HG03066 (cell line): ENCODE data around the gene LHX4.

Source experiments
- ATAC-seq: cut with Tn5 transposase; IDR thresholded peaks from one replicate; pipeline ENCODE4 v1.9.1; 2021; ENCODE audit warnings: low read depth; ENCODE audit not compliant: unreplicated experiment

LHX4 gene

DNA sequence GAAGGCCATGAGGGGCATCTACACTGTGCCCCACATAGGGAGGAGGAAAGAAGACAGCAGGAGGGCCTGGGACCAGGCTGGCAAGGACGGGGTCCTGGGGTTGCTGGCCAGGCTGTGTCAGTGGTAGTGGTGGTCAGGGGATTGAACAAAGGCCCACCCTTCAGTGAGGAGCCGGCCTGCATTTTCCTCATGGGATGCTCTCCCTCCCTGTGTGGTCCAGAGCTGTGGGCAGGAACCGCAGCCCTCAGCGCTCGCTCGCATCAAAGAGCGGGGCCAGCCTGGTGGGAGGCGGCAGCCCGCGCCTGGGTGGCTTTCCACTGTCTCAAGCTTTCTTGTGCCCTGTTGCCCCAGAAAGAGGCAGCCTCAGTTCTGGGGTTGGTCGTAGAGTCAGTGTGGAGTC lies 24.8 kb downstream of the LHX4 start:
- ATAC-seq, result no peak

DNA sequence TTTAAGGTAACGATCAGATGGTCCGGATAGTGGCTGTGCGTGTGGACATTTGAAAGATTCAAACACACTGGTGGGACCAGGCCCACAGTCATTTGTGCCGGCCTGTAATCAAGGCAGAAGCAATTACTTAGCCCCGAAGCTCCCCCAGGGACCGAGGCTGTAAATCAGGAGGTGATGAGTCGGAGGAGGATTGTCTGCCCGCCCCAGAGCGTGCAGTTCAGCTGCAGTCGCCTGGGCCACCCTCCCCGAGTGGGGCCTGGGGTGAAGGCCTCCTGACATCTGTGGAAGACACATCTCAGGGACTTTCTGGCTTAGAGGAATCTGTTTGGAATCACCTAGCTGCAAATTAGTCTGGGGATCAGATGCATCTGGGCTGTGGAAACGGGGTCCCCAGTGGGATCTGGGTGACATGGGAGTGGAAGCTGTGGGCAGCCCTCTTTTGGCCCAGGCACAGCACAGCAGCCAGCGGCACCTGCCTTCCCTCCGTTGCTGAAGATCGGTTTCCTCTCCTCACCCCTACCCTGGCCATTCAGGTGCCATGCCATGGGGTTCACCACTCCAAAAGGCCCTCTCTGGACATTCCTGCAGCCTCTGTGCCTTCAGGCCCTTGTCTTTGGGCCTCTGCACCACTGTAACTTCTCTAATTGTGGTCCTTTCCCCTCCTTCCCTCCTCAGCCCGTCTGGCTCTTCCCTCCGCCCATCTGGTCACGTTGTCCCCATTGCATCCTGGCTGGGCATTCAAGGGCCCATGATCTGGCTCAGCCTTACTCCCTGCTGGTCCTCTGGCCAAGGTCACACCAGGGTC lies 25.7 kb downstream of the LHX4 start:
- ATAC-seq, result no peak

DNA sequence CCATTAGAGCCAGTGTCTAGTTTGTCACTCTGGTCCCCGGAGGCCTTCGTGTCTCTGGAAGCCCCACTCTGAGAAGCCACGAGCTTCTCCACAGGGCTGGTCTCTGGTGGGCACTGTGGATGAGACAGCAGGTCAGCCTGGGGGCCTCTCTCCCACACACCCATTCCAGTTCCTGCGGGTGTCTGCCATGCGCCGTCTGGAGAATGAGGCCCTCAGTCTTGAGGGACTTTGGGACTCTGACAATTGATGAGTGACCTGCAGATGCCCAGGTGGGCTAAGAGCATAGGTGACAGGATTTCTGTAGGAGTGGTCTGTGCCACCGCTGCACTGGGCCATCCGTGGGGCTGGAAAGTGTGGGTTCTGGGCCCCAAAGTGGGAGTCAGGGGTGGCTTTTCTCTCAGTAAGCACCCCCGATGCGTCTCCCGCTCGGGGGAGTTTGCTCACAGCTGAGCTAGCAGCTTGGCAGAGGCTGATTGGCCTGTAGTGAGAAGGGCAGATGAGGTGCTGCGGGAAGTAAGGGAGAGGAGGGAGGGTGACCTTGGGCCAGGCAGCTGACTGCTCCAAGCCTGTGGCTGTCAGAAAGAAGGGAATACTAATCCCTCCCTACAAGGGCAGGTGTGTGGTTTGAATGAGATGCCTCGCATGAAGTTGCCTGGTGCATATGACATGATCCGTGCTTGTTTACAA lies 26.4 kb downstream of the LHX4 start:
- ATAC-seq, result no peak

DNA sequence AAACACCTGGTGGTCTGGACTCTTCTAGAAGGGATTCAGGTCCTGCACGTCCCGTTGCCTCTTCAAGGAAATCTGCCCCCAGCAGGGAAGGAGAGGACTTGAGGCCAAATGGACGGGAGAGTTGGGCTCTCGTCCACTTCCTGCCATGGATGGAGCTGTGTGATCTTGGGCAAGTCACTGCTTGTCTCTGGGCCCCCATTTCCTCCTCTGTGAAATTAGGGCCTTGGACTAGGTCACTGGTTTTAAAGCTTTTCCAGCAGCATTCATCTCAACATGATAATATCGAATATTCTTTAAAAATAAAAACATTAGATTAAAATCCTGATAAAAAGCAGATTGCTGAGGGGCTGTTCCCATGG lies 26.9 kb downstream of the LHX4 start:
- ATAC-seq, result no peak

DNA sequence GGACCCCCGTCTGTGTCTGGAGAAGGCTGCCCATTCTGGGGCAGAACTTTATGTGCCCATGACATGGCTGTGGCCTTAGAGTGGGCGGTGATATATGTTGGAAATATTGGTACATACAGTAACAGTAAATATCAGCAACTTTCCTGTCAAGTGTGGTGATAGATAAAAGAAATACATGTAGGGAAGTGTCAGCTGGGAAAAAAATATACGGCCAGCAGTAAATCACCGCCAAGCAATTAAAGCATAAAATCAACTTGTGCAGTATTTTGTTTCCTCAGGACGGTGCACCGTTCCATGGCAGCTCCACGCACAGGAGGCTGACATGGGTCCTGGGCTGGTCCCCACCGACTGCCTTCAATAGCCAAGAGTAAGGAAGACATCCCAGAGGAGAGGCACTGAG lies 27.4 kb downstream of the LHX4 start:
- ATAC-seq, result no peak

DNA sequence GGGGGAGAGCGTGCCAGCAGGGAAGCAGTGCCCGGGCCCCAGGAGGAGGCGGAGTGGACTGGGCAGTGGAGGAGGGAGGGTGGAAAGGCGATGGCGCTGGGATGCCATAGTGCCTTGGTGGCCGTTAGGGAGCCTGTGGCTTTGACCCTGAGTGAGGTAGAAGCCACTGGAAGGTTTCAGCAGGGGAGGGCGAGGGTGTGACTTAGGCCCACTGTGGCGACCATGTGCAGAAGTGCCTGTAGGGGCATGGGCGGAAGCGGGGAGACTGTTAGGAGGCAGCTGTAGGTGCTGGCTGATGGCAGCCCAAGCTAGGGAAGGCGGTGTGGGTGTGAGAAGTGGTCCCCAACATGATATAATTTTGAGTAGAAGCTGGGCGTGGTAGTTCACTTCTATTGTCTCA lies 28.2 kb downstream of the LHX4 start:
- no peak for ATAC-seq

DNA sequence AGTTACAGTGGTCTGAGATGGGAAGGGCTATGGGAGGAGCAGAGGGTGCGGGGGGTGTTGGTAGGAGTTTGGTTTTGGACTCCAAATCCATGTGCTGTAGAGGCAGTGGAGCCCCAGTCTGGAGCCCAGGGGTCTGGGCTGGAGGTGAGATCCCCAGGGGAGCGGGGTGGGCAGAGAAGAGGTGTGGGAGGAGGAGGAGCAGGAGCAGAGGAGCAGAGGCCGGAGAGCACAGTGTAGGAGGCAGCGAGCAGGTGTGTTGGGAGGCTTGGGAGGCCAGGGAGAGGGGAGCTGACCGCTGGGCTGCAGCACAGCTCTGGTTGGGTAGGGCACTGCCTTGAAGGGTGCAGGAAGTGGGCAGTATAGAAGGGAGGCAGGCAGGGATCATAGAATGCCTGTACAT lies 28.9 kb downstream of the LHX4 start:
- ATAC-seq, result no peak

DNA sequence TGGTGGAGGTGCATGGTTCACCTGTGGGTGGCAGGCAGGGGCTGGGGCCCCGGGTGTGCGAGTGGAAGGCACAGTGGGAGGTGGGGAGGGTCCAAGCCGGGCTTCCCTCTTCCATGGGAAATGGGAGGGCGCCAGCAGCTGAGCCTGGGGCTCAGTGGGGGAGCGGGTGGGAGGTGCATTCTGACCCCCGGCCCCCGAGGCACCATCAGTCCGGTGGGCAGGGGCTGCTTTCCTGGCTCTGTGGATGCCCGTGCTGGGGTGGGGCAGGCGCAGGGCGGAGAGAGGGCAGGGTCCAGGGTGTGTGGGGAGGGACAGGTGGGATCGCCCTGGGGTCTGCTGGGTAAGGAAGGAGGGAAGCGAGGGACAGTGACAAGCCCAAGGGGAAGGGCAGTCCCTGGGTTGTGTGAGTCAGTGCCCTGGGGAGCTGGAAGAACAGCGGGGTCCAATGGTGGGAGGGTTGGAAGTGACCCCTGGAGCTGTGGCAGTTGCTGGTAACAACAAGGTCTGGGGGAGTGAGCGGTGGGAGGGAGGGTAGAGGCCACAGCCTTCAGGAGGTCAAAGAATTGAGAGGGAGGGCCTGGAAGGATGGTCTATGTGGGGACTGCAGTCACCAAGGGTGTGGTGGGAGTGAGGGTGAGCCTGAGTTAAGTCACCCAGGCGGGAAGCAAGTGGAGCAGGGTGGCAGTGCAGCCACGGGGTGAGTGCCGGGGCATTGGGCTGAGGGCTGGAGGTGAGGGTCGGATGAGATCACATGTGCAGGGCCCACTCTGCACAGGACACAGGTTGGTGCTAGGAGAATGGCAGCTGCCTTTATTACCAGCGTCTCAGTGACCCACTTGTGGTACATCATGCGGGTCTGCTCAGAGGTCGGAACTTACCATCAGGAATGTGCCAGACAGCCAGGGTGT lies 29.6 kb downstream of the LHX4 start:
- no peak for ATAC-seq

DNA sequence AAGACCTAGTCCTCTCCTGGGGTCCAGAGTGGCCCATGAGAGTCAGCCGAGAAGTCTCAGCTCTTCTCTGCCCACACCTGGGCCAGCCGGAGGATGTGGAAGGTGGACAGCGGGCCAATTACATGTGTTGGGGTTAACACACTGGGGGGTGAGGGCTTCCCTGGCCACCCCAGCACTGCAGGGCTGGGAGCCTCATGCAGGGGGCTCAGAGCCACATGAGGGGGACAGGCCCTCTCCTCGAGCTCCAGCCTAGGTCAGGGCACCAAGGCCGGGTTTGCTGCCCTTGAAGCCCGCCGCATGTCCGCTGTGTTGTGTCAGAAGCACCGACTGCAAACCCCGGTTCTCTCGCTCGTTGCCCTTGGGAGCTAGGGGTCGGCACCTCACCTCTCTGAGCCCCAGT lies 30.5 kb downstream of the LHX4 start:
- ATAC-seq, result no peak

DNA sequence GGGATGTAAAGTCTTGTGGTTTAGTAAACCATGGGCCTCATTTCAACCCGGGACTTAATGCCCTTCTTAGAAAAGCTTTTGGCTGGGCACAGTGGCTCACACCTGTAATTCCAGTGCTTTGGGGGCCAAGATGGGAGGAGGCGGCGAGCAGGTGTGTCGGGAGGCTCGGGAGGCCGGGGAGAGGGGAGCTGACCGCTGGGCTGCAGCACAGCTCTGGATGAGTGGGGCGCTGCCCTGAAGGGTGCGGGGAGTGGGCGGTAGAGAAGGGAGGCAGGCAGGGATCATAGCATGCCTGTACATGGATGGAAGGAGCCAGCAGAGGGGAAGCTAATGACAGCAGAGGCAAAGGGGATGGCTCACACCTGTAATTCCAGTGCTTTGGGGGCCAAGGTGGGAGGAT lies 31.0 kb downstream of the LHX4 start:
- no peak for ATAC-seq

DNA sequence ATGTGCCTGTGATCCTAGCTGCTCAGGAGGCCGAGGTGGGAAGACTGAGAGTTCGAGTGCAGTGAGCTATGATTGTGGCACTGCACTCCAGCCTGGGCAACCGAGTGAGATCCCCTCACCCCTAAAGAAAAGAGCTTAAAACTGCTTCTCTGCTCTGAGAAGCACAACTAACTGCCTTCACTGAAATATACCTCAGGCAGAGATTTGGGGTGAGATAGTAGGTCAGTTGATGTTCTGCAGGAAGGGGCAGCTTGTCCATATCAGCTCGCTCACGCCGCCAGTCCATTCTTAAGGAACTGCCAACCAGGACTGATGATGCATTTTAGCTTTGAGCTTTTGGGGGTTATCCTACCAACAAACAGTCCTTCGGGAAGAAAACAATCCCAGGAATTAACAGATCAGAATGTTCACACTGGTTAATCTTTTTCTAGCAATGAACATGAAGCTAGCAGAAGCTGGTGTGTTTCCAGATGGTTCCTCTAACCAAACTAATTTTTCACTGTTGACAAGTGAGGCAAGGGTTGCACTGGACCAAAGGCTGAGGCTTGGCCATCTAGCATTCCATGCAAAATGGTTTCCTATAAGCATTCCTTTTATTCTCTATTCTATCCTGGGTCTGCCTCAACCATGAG lies 31.6 kb downstream of the LHX4 start:
- no peak for ATAC-seq

DNA sequence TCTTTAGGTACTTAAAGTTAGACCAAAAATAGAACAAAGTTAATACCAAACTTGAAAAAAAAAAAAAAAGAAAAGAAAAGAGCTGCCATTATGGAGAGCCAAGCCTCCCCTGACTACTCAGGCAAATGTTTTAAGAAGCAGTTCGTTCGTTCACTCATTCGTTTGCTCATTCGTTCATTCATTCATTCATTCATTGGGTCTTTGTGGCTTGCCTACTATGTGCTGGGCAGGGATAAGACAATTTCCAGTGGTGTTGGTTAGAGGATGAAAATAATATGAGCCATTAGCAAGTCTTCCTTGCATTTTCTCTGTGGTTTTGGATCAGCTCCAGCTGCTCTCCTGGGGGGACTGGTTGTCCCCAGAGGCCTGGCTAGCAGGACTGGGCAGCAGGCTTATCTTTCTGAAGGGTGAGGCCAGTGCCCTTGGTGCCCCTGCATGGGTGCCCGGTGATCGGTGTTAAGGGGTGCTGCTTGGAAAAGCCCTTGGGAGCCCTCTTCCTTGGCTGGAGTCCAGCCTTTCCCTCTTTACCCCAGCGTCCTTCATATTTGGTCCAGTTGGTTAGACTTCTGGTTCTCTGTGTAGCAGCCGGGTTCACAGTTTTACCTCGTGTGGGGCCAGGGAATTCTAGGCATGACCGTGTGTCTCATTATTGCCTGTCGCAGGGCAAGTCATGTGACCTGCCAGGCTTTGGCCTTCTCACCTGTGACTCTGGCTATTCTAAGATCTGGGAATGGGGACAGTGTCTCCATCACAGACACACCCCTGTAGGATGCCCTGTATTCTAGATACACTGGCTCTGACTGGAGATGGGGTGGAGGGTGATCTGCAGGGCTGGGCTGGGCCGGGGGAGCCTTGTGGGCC lies 32.8 kb downstream of the LHX4 start:
- no peak for ATAC-seq

DNA sequence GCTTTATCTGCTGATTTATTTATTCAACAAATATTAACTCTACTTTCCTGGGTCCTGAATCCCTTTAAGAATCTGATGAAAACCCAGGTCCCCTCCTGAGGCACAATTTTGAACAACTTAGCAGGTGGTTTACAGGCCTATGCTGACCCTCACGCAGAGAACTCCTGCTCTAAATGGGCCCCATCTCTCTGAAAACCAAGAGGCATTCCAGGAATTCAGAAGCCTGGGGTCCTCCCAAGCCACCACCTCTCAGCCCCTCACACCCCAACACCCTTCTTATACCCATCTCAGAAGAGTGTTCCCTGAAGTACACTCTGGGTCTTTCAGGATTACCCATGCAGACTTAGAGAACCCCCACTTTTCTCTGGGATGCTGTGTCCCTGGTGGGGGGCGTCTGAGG lies 34.5 kb downstream of the LHX4 start:
- ATAC-seq, result no peak

DNA sequence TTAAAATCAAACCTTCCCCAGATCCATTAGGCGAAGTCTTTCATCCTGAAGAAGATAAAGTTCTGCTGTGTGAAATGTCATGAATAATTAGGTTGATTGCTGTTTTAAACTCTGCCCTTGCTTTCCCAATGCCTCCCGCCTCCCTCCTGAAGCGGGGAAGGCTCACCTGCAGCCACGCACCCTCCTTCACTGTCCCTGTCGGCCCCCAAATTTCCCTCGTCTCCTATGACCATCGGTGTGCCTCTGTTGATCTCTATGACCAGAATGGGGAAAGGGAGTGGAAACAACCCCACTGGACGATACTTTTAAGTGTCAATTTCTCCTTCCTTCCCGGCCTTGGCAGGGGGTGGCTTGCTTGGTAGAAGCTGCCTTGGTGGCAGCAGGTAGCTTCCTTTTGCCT lies 35.1 kb downstream of the LHX4 start:
- no peak for ATAC-seq

DNA sequence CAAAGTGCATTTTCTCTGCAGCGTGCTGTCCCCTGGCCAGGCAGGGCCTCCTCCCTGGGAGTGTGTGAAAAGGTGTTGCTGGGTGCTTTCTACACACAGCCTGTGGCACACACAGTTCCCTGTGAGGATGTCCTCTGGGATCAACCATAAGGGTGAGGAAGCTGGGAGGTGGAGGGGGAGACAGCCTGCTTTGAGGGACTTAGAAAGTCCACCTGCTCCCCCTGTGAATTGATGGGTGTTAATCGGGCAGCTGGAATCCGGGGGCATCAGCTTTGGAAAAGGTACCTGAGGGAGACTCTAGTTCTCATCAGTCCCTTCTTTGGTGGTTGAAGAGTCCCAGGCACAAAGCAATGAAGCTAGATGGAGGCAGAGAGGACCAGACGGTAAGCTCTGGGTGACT lies 35.8 kb downstream of the LHX4 start:
- ATAC-seq, result no peak

DNA sequence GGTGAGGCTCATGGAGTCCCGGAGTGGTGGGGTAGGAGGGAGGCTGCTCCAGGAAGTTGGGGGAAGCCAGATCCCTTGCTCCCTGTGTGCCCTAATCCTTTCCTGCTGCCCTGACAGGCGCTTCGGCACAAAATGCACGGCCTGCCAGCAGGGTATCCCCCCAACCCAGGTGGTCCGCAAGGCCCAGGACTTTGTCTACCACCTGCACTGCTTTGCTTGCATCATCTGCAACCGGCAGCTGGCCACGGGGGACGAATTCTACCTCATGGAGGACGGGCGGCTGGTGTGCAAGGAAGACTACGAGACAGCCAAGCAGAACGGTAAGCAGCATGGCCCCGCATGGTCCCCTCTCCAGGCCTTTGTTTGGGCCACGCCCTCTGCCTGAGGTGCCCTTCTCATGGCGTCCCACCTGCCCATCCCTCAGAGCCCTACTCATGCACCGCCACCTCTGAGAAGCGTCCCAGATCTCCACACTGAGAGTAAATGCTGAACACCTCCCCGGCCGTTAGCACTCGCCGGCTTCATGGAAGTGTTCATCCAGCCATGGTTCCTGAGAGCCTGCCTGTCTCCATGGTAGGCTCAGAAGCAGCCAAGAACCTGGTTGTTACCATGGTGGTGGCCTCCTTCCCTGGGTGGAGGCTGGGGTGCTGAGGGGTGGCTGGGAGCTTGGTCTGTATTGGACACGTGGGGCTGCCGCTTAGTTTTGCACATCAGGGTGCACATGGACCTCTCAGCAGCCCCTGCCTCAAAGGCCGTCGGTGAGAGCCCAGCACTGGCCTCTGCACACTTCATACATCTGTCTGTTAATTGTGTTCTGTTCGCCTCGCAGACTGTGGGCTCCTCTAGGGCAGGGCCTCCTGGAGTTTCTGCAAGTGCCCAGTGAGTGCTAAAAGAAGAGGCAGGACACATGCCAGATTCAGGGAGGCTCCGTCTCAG lies 36.5 kb downstream of the LHX4 start:
- ATAC-seq, result no peak

DNA sequence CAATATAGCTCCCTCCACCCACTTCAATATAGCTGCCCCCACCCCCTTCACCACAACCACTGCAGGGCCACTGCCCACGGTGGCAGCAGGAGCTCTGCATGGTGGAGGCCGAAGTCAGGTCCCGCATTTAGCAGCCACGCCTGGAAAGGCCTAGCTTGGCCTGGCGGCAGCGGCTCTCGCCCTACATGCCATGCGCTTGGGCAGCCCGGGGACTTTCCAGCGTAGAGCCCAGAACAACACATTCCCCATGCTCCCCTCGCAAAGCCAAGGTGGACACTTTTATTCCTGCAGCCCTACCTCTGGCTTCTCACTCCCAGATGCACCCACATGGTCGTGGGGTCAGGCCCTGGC lies 37.1 kb downstream of the LHX4 start:
- ATAC-seq, result no peak

DNA sequence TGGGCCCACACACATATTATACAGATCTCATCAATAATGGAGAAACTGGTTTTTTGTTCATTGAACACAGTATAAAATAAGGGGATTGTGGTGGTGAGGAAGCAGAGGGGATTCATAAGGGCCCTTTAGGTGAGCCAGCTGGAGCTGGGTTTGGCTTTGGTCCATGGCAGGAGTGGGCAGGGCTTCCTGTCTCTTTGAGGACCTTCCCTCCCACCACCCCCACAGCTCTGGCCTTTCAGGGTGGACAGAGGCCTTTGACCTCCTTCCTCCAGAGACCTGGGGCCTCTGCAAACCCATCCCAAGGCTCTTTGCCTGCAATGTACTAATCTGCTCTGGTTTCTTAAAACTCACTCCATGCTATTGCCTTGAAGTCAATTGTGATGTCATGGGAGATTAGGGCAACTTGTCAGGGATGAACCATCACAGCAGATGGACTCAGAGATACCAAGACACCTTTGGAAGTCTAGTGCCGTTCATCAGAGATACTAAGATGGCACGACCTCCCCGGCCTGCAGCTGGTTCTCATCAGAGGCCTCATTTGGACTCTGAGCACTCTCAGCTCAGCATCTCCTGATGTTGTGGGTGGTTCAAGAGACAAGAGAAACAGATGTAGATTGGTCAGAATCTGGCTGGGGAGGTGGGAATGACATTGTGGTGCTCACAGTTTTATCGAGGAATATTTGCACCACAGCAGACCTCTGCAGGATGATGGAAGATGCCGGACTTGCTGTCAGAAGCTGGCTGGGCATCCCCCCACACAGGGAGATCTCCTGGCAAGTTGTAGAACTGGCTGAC lies 37.9 kb downstream of the LHX4 start:
- ATAC-seq, result no peak
